ENCODE data around the gene SEZ6L.

SEZ6L gene

GRCh38 chr22:26304730-26305129 is 135.5 kb downstream of the SEZ6L start:
- DNase-seq, result peak; percentile 0

GRCh38 chr22:26308467-26308866 is 139.2 kb downstream of the SEZ6L start:
- no peak for DNase-seq

- DNase-seq, result no peak
Measured at GRCh38 chr22:26310616-26311015, 141.4 kb downstream of the SEZ6L start.

DNA sequence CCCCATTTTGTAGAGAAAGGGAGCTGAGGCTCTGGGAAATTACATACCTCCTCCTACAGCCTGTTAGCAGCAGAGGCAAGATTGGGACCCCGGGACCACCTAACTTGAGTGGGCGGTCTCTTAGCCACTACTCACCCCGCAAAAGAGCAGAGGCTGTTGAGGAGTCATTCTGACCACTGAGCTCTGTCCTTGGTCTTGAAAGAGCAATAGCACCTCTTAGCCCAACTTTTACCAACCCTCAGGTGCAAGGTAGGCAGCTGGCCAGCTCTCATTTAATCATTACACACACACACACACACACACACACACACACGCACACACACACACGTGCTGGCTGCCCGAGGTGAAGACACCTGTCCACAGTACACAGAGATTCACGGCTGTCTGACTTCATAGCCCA is 144.0 kb downstream of the SEZ6L start:
- no peak for DNase-seq

DNA sequence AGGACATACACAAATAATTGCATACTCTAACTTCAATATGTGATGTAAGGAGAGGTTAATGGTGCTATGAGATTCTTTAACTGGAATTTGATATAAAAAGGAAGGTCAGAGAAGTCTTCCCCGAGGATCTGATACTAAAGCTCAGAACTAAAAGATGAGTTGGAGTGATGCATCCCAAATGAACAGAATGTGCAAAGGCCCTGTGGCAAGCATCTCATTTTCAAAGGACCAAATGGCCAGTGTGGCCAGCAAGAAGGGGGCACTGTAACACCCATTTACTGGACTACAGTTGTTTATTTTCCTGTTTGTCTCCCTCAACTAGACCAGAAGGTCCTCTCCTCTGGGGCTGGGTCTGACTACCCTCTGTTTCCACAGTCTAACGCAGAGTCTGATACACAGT is 144.9 kb downstream of the SEZ6L start:
- DNase-seq, result no peak

- no peak for DNase-seq
Measured at GRCh38 chr22:26314656-26315055, 145.4 kb downstream of the SEZ6L start.

DNA sequence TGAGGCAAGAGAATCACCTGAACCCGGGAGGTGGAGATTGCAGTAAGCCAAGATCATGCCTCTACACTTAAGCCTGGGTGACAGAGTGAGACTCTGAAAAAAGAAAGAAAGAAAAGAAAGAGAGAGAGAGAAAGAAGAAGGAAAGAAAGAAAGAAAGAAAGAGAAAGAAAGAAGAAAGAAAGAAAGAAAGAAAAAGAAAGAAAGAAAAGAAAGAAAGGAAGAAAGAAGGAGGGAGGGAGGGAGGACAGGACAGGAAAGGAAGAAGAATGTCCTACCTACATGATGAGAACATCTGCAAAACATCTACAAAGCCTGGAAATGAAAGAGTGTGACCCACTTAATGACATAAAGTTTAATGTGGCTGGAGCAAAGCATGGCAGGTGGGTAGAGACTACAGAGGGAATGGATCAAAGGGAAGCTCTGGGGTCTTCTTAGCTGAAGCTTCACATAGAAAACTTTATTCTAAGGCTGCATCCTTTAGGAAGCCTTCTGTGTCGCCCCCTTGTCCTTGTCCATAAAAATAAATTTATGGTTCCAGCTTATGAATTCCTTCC is 147.5 kb downstream of the SEZ6L start:
- DNase-seq, result no peak

GRCh38 chr22:26318975-26319374 is 149.7 kb downstream of the SEZ6L start:
- DNase-seq, result no peak

DNA sequence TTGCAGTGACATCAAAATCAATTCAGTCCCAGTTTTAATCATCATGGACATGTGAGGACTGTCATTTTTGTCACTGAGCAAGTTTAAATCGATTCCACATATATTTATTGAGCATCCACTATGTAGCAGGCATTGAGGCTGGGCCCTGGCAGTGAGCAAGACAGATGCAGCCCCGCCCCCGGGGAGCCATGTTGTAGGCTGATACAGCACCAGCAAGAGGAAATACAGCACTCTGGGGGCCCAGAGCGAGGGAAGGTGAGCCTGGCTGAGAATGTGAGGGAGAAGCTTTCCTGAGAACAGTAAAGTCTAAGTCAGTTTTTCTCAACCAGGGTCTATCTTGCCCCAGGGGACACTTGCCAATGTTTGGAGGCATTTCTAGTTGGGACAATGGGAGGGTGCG is 151.2 kb downstream of the SEZ6L start:
- no peak for DNase-seq

DNA sequence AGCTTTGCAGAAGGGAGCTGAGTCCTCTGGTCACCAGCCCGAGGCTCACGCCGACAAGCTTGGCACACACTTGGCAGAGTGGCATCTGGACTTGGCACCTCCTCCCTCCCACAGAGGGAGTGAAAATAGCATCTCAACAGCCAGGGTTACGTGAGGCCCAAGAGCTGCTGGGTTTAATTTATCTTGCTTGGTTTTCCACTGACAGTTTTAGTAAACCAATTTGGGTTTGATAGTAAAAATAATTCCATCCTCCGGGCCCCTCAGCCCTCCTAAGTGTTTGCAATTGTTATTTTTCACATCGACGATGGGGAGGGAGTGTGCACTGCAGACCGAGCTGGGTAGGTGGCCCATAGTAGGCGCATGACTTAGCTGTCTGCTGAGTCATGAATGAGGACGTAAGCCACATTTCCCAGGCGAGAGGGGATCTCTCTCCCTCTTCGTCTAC is 152.2 kb downstream of the SEZ6L start:
- no peak for DNase-seq

- no peak for DNase-seq
Measured at GRCh38 chr22:26322179-26322905, 153.1 kb downstream of the SEZ6L start.

GRCh38 chr22:26323013-26323412 is 153.8 kb downstream of the SEZ6L start:
- no peak for DNase-seq

- DNase-seq, result no peak
Measured at GRCh38 chr22:26324150-26324549, 154.9 kb downstream of the SEZ6L start.

- DNase-seq, result no peak
Measured at GRCh38 chr22:26325641-26326040, 156.4 kb downstream of the SEZ6L start.

DNA sequence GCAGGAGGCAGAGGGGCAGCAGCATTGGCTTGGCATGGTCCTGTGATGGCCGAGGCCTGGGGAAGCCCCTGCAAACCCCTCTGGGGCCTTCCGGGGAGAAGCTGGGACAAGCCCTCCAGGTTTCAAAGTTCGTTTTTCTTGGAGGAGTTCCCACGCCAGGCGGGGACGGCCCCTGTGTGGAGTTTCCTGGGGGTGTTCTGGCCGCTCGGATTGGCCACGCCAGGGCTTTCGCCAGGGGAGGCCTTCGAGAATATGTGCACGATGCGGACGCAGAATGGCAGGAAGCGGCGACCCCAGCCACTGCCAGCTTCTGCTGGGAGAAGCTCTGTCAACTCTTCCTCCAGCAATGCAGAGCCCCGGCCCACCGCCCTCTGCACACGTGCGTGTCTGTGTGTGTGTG is 157.5 kb downstream of the SEZ6L start:
- DNase-seq, result no peak

GRCh38 chr22:26327306-26327705 is 158.0 kb downstream of the SEZ6L start:
- no peak for DNase-seq

GRCh38 chr22:26328221-26328620 is 159.0 kb downstream of the SEZ6L start:
- DNase-seq, result no peak

DNA sequence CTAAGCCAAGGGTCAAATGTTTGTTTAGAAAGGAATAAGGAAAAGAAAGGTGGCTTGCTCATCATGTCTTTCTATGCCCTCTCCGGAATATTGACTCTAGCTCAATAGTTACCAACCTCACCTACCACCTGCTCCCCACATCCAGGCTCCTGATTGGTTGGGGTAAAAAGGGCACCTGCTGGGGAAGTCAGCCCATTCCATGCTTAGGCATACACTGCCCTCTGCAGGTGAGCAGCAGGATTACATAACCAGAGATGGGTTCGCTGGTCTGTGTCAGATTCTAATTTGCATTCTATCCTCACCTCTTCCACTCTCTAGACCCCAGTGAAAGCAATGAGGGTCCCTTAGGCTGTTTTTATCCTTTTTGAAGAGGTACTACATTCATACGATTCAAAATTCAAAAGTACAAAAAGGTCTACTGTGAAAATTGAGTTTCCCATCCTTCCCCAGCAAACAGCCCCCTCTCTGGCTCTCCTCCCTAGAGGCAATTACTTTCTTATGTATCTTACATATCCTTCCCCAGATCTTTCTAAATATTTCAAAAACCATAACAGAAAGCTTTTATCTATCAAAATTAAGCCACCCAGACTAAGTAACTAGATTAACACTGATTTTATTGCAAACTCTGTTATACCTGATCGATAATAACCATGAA is 161.8 kb downstream of the SEZ6L start:
- peak; percentile 76 for DNase-seq

- DNase-seq, result no peak
Measured at GRCh38 chr22:26333088-26333800, 164.0 kb downstream of the SEZ6L start.

DNA sequence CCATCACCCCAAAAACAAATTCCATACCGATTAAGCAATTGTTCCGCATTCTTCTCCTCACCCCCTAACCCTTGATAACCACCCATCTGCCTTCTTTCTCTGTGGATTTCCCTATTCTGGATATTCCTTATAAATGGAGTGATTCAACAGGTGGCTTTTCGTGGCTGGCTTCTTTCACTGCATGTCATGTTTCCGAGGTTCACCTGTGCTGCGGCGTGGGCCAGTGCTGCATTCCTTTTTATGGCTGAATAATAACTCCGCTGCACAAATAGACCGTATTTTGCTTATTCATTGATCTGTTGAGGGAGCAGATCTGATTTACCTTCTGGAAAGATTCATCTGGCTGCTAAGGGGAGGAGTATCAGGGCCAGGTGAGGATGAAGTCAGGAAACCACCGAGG is 165.0 kb downstream of the SEZ6L start:
- DNase-seq, result no peak

DNA sequence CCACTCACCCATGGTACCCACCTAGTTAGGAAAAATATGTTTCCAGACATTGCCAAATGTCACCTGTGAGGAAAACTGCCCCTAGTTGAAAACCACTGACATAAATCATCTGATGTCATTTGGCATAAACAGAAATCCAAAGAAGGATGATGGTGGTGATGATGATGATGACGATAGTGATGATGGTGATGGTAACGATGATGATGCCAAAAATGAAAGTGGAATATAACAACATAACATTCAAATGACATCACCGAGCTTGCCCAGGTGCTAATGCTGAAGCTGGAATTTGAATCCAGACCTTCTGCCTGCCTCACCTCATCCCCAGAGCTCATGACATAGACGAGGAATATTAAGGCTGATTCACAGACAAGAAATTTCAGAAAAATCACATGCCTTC is 167.5 kb downstream of the SEZ6L start:
- no peak for DNase-seq

- no peak for DNase-seq
Measured at GRCh38 chr22:26339755-26340154, 170.5 kb downstream of the SEZ6L start.

DNA sequence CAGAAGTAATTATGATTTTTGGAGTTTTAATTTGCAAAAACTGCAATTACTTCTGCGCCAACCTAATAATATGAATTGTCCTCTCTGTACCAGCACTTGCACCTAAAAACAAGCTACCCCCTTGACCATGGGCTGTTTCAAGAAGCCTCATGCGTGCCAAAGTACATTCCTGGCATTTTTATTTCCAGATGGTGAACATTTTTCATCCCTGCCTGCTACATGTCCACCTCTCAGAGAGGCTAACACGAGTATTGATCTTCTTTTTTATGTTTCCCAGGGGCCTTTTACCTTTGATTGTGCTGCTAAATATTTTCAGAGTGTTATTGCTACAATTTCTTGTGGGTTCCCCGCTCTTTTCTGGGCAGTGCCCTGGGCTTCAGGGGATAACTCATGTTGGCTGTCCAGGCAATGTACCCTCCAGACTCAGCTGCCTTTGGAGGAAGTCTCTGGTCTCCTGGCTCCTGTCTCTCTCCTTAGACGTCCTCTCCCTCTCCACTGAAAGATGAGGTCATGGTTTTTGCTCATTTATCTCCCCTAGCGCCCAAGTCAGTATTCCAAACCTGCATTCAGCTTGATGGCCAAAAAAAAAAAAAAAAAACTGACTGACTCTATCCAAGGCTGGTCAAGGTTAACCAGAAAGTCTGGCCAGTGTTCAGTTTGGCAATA is 173.6 kb downstream of the SEZ6L start:
- DNase-seq, result no peak

Measured in DMS53 (cell line).